ENCODE data around the gene SLC11A2. TPM values are rescaled to one million over a fixed set of nuclear protein-coding genes. Genes with fewer than 3 reads are reported as not detected.

The SLC11A2 gene
- total RNA-seq, 1 experiment from 2014 or later: 47.9 TPM

DNA sequence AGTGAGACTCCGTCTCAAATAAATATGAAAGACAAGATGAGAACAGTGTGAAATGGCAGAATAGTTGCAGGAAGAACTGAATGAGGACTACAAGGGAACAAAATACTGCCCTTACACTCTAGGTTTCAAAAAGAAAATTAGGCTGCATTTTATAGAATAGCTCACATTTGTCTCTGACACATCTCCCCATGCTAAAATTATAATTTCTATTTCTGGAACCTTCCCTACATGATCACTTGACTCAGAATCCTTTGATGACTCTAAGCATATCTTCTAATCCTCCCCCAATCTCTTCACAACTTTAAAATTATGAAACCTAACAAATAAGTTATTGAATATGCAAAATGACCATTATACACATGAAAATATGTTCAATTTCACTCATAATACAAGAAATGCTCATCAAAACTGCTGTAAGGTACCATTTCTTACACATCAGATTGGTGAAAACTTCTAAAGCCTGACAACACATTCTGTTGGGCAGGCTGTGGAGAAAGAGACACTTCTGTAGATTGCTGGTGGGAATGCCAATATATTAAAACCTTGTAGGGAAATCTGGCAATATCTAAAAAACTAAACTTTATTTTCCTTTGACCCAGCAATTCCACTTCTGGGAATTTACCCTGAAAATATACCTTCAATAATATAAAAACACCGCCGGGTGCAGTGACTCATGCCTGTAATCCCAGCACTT, 78.1 kb downstream of the SLC11A2 start:
- Histone ChIP-seq H3K9ac (ENCODE audit: extremely low read depth, insufficient read length, low read length) (no peak overlapping the region), H2AFZ (ENCODE audit: low read length) (no peak overlapping the region), H4K8ac (replicated peaks; ENCODE audit: insufficient read length, low read depth, low read length) (no peak overlapping the region), H3K4me2 (ENCODE audit: insufficient read depth, insufficient read length, low read length) (no peak overlapping the region), H3K56ac (ENCODE audit: insufficient read length, low read depth, low read length) (no peak overlapping the region), H2BK12ac (ENCODE audit: insufficient read length, low read depth, low read length) (no peak overlapping the region), H3K23ac (ENCODE audit: insufficient read length, low read depth, low read length) (no peak overlapping the region), H2AK5ac (ENCODE audit: insufficient read length, low read length) (no peak overlapping the region), H2BK20ac (ENCODE audit: low read depth, low read length, poor library complexity, severe bottlenecking) (no peak overlapping the region), H2BK120ac (ENCODE audit: low read depth, low read length, poor library complexity, severe bottlenecking) (no peak overlapping the region), H4K91ac (ENCODE audit: insufficient read length, low read depth, low read length) (no peak overlapping the region), H3K4me1 (ENCODE audit: insufficient read depth, low read length) (no peaks in the 10 kb centered on the region), H2BK15ac (ENCODE audit: low read depth, low read length) (no peak overlapping the region), H3K23me2 (ENCODE audit: insufficient read length, low read depth, low read length, poor library complexity, severe bottlenecking) (no peaks in the 10 kb centered on the region), H3K27ac (ENCODE audit: insufficient read length, low read depth, low read length) (no peak overlapping the region), H3K4ac (ENCODE audit: low read depth, low read length) (no peak overlapping the region), H4K20me1 (ENCODE audit: control insufficient read depth, insufficient read depth, insufficient read length) (no peaks in the 10 kb centered on the region), H3K14ac (ENCODE audit: insufficient read depth, low read length) (no peak overlapping the region), H2BK5ac (ENCODE audit: insufficient read length, low read length) (no peak overlapping the region), H4K5ac (ENCODE audit: insufficient read length, low read depth, low read length) (no peak overlapping the region), H3K27me3 (ENCODE audit: insufficient read depth, low read length) (no peaks in the 10 kb centered on the region), H3K79me2 (ENCODE audit: insufficient read depth, low read length) (no peaks in the 10 kb centered on the region), H3K18ac (ENCODE audit: insufficient read length, low read depth, low read length) (no peak overlapping the region), H3T11ph (ENCODE audit: low read length) (no peak overlapping the region), H3K9me3 (ENCODE audit: control insufficient read depth, low read depth, low read length) (no peaks in the 10 kb centered on the region), H3K79me1 (ENCODE audit: insufficient read depth, low read depth, low read length, poor library complexity, severe bottlenecking) (no peaks in the 10 kb centered on the region)
- H3K27me3 Mint-ChIP-seq (ENCODE audit: low read depth): no peaks in the 10 kb centered on the region
- H3K27ac Mint-ChIP-seq: no peak overlapping the region
- peaks cover 0 to 6% of the 10 kb centered on the region in 2 experiments; a peak in 2 of 4 replicates for H3K4me1 Mint-ChIP-seq
- H3K36me3 Mint-ChIP-seq (ENCODE audit: insufficient read depth in 1 of 3, low read depth in 3 of 3): no peaks in the 10 kb centered on the region; a peak in 1 of 7 replicates
- no peak overlapping the region; a peak in 1 of 5 replicates for H3K4me3 Mint-ChIP-seq
- peaks cover 4 to 5% of the 10 kb centered on the region in 2 experiments; a peak in 2 of 5 replicates for H3K9me3 Mint-ChIP-seq
- TF ChIP-seq, protein P1, sequence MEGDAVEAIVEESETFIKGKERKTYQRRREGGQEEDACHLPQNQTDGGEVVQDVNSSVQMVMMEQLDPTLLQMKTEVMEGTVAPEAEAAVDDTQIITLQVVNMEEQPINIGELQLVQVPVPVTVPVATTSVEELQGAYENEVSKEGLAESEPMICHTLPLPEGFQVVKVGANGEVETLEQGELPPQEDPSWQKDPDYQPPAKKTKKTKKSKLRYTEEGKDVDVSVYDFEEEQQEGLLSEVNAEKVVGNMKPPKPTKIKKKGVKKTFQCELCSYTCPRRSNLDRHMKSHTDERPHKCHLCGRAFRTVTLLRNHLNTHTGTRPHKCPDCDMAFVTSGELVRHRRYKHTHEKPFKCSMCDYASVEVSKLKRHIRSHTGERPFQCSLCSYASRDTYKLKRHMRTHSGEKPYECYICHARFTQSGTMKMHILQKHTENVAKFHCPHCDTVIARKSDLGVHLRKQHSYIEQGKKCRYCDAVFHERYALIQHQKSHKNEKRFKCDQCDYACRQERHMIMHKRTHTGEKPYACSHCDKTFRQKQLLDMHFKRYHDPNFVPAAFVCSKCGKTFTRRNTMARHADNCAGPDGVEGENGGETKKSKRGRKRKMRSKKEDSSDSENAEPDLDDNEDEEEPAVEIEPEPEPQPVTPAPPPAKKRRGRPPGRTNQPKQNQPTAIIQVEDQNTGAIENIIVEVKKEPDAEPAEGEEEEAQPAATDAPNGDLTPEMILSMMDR (conservative IDR thresholded peaks at IDR 0.05): no peak
- no peak for DNase-seq
- WGBS (ENCODE audit: extremely low coverage, insufficient read length, low lambda C conversion rate): no CpG with 5 or more reads among the region's 3 CpGs

Data from H9 (cell line).